C4-2B (cell line): Measurements from ENCODE around the gene RTN1.

Source experiments
- H3K27ac ChIP-seq: fragments of 450-650 bp; 2 replicates; pipeline ENCODE4 v1.5.1; 2017
- ZFX ChIP-seq: fragments of 450-650 bp; IDR thresholded peaks from 2 replicates; pipeline ENCODE4 v1.6.1; 2017
- TF ChIP-seq, protein P1 (sequence below): fragments of 450-650 bp; conservative IDR thresholded peaks from 2 replicates; pipeline ENCODE4 v1.5.1; 2017; ENCODE audit warnings: mild to moderate bottlenecking

RTN1 gene

GRCh38 chr14:59832653-59833294 lies 37.8 kb downstream of the RTN1 start:
- H3K27ac ChIP-seq: no peak overlapping the region
- no peak for TF ChIP-seq ZFX
- TF ChIP-seq, protein P1, sequence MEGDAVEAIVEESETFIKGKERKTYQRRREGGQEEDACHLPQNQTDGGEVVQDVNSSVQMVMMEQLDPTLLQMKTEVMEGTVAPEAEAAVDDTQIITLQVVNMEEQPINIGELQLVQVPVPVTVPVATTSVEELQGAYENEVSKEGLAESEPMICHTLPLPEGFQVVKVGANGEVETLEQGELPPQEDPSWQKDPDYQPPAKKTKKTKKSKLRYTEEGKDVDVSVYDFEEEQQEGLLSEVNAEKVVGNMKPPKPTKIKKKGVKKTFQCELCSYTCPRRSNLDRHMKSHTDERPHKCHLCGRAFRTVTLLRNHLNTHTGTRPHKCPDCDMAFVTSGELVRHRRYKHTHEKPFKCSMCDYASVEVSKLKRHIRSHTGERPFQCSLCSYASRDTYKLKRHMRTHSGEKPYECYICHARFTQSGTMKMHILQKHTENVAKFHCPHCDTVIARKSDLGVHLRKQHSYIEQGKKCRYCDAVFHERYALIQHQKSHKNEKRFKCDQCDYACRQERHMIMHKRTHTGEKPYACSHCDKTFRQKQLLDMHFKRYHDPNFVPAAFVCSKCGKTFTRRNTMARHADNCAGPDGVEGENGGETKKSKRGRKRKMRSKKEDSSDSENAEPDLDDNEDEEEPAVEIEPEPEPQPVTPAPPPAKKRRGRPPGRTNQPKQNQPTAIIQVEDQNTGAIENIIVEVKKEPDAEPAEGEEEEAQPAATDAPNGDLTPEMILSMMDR: no peak

DNA sequence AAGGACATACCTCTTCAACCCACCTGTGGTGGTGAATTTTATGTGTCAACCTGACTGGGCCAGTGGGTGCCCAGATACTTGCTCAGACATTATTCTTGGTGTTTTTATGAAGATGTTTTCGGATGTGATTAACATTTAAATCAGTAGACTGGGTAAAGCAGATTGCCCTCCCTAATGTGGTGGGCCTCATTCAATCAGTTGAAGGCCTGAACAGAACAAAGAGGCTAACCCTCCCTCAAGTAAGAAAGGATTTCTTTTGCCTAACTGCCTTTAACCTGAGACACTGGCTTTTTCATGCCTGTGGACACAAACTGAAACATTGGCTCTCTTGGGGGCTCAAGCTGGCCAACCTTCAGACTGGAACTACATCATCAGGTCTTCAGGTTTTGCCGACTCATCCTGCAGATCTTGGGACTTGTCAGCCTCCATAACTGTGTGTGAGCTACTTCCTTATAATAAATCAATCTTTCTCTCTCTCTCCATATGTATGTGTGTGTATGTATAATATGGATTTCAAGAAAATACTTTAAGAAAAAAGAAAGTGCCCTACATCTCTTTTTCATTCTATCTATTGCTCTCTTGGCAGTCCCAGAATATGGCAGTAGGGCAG lies 39.4 kb downstream of the RTN1 start:
- H3K27ac ChIP-seq: no peak overlapping the region
- no peak for TF ChIP-seq ZFX
- TF ChIP-seq, protein P1: no peak

GRCh38 chr14:59830338-59830734 lies 40.2 kb downstream of the RTN1 start:
- TF ChIP-seq ZFX: no peak
- TF ChIP-seq, protein P1: no peak
- no peak overlapping the region for H3K27ac ChIP-seq

DNA sequence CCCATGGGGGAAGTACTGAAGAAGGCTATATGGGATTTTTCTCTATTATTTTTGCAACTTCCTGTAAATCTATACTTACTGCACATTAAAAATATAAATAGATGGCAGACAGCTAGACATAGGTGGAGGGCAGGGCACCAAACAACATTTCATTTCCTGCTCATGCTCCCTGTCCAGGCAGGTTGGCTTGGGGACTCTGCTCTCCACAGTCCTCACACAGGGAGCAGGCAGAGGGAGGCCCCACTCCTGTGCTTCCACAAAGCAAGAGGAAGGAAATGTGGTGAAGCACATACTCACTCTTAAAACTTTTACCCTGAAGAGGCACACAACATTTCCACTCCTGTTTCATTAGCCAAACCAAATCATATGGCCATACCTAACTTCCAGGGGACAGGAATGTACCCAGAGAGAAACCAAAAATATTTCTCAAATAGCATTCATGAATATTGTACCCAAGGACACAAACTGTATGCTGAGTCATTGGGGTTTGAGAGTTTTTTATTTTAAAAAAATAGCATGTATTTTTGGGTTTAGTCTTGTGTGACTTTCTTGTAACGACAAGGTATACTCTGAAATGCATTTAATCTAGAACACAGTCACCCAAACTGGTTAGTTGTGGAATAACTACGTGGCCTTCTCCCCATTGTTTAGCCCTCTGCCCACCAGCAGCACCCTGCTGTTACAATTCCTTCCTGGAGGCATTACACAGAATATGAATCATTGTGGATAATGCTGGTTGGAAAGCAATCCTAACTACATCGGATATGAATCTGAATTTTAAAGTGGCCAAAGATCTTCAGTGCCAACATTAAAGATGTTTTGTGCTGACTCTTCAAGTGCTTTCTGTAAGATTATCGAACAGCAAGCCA lies 40.9 kb downstream of the RTN1 start:
- no peak overlapping the region for H3K27ac ChIP-seq
- TF ChIP-seq, protein P1: no peak
- no peak for TF ChIP-seq ZFX

DNA sequence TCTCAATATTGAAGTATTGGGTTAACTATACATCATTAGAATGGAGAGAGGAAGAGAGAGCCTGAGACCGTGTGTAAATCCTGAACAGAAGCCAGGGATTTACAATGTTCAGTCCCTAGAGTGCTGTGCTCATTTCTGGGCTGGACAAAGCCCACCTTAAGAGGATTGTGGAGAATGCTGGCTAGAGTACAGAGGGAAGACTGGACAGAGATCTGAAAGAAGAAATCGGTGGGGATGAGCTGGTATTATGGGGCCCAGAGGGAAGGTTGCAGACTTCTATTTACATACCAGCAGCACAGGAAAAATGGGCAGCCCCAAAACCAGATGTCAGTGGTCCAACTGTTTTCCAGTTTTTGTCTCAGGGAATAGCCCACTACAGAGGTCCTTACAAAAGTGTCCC lies 42.3 kb downstream of the RTN1 start:
- no peak overlapping the region for H3K27ac ChIP-seq
- no peak for TF ChIP-seq ZFX
- TF ChIP-seq, protein P1: no peak

DNA sequence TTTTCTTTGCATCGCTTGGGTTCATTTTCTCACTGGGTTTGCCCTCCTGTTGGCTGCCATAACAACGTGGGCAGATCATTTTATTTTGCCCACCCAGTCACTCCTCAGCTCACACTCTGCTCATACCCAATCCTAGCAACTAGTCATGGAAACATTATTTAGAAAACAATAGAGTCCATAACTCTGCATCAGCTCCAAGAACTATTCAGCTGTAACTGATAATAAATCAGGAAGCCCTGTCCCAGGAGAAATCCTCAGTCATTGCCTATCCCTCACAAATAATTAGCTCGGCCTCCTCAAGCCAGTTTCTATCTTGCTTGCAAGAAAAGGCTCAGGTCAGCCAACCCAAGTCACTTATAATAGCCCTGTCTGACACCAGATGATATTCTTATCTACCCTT lies 43.2 kb downstream of the RTN1 start:
- H3K27ac ChIP-seq: no peak overlapping the region
- TF ChIP-seq, protein P1: no peak
- TF ChIP-seq ZFX: no peak

DNA sequence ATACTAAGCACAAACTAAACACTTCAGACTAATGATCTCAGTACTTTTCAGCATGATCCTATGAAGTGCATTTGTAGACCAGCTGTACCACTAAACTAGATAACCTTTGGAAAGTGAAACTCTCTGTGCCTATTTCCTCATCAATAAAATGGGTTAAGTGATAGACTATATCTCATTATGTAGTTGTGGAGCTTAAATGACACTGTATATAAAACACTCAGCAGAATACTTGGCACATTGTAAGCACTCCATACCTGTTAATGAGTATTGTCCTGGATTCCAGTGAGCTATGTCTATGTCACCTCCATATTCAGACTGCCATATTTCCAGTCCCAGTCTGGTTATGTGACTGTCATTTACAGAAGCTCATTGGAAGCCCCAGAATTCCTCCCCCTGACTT lies 44.4 kb downstream of the RTN1 start:
- no peak overlapping the region for H3K27ac ChIP-seq
- TF ChIP-seq, protein P1: no peak
- TF ChIP-seq ZFX: no peak
